Activated CD4-positive, alpha-beta T cell treated with anti-CD3 and anti-CD28 coated beads for 1 hour (primary cell): ENCODE data around the gene METTL25B.

Source experiments
- DNase-seq: peaks from one replicate; pipeline ENCODE4 v3.0.0-alpha.2; 2020

METTL25B gene

DNA sequence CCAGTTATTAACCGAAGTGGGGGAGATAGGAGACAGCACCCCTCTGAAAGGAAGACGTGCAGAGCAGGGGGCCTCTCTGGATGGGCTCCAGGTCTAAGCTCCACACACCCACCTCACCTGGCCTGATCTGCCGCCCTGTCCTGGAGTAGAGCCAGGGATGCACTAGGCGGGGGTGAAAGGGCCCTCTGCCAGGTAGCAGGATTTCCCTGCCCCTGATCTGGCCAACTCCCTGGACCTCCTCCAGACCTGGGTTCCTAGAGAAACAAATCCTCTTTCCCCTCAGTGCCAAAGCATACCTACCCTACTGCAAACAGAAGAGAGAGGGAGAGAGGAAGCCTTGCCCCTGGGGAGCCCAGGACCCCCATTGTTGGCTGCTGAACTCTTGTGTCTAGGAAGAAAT, 24.9 kb upstream of the METTL25B start:
- DNase-seq: no peak

DNA sequence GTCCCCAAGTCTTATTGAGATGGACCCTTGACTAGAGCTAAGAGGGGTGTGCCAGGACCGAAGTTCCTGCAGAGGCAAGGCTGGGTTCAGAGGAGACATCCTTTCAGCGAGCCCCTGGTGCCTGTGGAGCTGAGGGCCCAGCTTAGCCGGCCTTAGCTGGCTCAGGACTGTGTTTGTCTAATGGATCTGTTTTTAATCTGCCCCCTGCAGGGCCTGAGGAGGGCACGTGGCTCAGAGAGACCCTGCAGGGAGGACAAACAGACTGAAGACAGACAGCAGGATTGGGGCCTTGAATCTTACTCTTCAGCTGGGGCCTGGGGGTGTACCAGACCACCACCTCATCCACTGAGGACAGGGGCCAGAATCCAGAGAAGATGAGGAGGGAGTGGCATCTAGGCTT, 24.5 kb upstream of the METTL25B start:
- no peak for DNase-seq

DNA sequence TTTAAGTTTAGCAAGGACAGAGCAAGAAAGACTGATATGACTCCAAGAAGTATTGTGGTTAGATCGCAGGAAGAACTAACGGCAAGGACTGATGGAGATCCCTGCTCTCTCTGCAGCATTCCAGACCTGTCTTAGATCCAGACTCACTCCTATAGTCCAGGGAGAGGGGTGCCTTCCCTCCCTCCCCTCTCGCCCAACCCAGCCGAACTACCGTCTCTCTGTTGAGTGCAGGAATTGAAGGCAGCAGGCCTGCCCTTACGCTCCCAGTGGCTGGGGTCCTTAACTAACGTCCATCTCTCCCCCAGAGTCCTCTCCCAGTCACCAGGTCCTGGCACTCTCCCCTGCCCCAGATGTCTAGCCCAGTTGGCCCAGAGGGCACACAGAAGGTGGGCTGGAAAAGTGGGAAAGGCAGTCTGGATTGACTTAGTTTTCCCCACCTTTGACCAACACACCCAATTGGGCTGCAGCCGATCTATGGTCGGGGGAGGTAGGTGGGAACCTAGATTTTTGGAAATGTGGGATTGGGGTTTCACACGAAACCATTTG, 24.0 kb upstream of the METTL25B start:
- DNase-seq: no peak

DNA sequence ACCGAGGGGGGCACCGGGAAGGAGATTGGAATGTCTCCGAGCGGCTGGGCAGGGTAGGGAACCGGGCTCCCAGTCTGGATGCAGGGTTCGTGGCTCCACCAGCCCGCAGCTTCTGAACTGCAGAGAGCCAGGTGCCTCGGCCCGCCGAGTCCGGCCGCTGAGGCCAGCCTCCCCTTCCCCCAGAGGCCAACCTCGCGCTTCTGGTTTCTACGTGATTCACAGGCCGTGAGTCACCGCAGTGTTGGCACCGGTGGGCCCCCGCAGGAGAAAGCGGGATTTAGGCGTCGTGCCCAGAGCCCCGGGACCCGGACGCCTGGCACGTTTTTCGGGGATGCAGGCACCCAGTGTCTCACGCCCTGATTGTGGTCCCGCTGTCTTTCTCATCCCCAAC, 23.3 kb upstream of the METTL25B start:
- DNase-seq: no peak

DNA sequence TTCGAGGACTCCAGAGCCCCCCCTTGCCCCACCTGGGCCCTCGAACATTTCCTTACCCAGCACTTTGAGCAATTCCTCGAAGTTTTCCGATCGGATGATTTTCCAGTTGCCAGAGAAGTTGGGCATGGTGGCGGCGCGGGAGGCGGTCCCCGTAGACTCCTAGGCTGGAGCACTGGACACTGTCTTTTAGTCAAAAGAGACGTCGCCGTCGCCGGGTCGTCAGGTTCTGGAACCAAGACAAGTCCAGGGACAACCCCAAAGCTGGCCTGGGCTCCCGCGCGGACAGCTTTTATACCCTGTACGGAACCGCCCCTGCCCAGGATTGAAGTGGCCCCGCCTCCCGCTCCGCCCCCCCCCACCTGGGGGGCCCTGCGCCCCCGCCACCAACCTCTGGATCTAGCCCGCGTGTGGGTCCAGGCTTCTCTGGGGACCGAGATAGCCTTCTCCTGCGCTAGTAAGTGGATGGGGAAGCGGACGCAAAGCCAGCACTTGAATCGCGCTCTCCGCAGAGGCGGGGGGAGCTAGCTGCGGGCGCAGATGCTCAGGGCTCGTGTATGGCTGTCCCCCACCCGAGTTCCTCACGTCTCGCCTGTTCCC, 22.9 kb upstream of the METTL25B start, which contains the start of gene CRABP2:
Gene CRABP2, minus strand, starts transcription at position 263 of the 597 bp plus-strand sequence. Its CDS starts 137 bp downstream, at position 126.
- peak; percentile 14 for DNase-seq

DNA sequence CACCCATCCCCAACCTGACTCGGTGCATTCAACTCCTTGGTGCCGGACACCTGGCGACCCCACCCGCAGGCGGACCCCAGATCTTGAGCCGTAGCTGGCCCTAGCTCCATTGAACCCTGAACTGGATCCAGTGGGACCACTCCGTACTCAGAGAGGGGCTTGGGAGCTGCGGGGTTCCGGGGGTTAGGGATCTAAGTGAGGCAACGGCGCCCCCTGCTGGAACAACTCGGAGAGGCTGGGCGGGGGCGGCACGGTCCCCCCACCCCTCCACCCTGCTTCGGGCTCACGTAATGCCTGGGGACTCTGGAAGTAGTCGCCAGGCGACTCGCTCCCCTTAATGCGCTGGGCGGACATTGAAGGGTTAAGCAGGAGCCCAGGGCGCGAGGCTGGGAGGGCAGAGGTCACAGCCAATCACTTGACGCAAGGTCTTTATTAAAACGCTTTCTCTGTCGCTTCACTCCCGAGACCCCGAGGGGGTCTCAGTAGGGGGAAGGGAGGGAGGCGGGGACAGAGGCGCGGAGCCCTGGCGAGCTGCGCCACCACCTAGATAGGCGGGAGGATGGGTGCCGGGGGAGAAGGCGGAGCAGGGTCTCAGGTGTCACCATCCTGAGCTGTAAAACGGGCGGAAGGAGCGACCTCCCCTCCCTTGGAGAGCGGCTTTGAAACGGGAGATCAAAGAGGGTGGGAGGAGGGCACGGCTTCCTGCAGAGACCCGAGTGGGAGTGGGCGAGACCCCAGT, 22.2 kb upstream of the METTL25B start:
- DNase-seq: peak; percentile 56

DNA sequence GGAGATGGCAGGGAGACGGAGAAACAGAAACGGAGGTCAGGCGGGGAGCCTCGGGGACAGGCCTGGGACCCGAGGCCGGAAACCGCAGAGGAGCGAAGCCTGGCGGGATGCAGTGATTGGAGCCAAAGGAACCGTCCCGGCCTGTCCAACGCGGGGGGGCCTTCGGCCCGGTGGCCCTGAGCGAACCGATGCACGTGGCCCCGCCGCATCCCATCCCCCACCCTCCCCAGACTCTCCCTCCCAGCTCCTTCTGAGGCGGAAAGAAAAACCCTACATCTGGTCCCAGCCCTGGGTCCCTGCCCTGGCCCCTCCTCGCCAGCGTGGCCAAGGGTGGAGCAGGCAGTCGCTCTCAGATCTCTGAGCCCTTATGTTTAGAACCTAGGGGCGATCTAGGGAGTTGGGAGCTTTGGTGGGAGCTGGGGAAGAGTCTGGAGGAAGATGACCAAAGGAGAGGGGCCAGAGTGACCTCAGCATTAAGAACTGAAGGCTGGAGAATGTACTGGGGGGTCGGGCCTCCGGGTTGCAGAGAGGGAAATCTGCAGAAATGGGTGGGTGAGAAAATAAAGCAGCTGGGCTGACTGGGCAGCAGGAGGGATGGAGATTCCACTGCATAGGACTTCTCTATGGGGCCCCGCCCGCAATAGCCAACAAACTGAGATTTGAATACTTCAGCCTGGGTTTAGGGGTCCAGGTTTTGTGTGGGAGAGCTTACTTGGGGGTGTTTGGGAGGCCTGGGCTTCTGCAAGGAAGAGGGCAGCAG, 21.4 kb upstream of the METTL25B start:
- peak; percentile 13 for DNase-seq

DNA sequence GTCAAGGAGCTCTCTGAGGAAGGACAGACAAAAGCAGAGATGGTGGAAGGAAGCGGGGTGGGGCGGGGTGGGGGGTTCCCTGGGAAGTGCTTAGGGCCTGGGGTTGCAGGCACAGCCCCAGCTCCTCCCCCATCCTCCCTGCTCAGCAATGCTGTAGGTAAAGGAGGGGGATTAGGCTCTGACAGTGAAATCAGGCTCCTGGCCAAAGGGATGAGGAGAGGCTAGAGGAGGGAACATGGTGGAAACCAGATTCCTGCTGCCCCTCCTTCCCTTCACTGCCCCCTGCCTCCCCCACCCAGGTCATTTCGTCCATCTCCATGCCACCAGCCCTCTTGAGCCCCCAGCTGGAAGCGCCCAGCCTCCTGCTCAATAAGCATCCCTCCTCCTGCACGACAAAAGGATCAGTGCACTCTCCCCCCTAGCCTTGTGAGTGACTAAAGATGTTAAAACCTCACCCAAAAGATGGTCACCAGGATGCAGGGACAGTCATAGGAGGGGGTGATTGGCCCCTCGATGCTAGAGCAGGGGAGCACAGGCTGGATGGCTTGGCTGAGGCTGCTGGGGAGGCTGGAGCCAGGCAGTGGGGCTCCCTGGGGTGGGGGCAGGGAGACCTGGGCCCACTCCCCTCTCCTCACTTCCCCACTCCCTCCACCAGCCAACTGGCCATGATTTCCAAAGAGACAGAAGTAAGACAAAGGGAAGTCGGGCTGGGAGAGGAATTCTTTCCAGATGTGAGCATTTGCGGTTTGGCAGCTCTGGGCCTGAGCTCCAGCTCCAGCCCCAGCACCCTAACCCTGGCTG, 20.7 kb upstream of the METTL25B start:
- no peak for DNase-seq

DNA sequence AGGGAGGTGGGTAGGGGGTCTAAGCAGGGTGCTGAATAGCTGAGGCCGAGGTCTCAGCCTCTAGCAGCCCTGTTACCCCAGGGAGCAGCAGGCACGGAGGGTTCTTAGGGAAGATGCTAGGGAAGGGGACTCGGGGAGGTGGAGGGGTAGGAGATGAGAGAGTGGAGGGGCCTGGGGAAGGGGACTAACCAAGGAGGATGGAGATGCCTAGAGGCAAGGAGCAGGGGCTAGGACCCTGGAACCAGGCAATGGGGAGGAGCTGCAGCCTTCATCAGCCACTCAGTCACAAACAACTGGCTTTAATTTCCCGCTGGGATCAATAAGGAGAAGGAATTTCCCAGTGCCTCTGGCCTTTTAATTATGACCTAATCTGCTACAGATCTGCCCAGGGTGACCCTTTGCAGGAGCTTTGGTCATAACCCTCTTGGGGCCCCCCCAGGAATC, 20.0 kb upstream of the METTL25B start:
- no peak for DNase-seq

DNA sequence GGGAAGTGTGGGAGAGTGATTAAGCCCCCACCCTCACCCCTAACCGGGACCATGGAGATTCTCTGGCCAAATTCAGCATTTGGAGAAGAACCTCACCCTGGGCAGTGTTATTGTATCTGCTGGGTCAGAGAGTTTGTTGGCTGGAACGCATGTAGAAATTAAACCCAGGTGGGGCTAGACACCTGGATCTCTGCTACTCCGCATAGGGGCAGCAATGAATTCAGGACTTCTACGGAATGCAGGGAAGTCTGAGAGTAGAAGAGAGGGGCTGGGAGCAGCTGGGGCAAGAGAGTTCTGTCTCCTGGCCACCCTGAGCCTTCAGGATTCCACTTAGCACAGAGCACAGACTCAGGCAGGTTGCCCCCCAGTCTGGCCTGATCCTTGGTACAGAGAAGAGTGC, 19.2 kb upstream of the METTL25B start:
- no peak for DNase-seq

DNA sequence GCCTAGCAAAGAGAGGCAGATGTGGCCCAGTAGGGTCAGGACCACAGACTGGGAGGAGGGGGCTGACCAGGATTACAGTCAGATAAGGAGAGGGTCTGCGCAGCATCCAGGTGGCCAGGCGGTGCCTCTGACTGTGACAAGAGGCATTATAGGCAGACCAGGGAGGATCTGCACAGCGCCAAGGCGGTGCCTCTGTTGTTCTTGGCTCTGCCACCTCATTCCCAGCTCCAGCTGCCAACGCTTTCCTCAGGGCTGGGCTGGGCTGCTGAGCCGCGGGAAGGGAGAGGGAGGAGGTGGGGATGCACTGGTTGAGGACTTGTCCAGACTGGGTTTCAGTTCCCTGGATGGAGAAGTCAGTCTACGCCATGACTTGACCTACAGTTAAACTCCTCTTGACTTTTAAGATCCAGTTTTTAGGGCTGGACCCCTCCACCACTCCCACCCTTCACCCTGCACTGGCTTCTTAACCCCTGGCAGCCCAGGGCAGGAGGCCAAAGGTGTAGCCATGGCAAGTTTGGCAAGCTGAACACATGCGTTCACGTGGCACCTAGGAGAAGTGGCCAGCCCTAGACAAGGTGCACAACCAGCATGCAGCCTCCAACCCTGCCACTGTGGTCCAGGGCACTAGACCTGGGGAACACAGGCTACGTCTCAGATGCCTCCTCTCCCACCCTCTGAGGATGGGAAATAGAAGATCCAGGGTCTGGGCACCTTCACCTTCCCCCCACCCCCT, 18.3 kb upstream of the METTL25B start:
- DNase-seq: no peak

DNA sequence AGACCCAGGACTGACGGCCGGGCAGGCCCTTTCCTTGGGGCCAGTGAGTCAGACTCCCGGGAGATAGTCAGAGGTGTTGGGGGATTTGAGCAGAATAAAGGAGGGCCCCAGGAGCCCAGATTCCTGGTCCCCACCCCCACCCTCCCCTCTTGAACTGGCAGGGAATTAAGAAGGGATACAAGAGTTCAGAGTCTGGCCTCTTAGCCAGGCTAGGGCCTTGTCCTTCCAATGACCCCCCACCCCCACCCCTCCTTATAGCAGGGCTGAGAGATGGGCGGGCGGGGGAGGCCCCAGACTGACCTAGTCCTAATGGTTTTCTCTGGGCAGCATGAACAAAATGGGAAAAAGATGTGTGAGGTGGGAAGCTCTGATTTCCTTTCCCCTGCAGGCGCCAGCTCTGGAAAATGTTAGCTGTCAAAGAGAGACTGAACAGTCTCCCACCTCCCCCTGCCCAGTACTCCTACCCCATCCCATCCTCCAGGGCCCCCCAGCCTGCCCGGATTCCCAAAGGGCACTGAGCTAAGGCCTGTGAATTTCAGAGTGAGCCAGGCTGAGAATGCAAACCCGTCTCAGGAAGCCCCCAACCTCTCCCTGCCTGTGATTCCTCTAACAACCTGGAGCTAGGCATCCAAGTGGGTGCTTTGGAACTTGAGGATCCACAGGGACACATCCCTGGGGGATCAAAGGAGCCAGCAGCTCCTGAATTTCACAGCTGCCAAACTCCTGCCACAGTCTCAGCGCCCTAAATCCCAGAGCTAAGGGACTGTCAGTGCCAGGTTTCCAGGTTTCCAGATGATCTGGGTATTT, 17.1 kb upstream of the METTL25B start:
- no peak for DNase-seq

DNA sequence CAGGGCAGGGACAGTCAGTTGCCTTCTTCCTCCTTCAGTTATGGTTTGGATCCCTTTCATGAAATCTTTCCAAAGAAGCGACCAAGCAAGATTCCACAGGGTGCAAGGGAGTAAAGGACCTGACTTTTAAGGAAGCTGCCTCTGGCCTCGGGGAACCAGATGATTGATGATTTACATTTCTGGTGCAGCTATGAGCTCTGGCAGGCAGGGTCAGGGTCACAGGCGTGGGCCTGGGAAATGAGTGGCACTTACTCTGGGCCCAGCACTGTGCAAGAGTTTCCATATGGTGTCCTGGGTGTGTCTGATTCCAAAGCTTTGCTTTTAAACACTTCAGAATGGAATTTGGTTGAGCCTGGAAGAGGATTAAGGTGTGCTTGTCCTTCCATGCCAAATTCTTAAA, 15.6 kb upstream of the METTL25B start:
- DNase-seq: no peak

DNA sequence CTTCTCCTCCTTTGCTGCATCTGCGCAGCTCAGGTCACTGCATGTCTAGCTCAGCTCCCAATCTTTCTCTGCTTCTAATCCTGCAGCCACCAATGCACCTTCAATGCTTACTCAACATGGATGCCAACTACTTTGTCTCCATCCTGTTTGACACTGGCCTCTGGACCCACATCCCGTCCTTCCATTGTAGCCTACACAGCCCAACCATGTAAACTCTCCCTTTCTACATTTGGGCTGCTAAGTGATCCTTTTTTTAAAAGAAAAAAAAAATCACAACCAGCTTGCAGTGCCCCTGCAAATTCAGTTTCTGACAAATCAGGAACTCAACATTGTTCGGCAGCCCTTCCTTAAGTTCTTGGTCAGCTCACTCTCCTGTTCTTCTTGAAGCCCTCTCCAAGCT, 13.4 kb upstream of the METTL25B start:
- no peak for DNase-seq

DNA sequence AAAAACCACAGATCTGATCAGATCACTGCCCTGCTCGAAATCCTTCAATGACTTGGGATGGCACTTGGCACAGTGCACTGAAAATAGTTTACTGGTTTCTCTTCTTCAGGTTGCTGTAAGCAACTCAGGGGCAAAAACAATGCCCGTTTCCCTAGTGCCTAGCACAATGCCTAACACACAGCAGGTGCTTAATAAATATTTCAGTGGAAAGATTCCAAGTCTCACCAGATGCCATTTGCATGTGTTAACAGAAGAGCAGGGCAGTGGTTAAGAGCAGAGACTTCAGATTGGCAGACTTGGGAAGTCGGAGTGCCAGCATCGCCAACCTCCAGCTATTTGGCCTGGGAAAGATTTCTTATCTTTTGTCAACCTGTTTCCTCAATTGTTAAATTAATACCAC, 10.9 kb upstream of the METTL25B start:
- no peak for DNase-seq

DNA sequence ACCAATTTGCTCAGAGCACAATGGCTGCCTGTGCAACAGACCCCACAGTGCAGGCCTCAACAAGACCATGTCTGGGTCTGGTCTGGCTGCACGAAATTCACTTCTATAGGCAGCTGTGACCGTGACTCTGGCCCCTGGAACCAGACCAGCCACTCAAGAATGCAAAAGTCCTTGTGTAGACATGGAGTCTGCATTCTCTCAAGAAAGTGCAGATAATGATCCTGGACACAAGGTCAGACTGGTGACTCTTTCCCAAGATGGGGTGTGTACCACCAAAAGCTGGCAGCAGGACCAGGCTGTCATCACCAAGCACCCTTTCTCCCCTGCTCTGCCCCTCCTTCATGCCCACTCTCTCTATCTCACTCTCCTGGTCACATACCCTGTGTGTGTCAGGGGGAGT, 7.1 kb upstream of the METTL25B start:
- no peak for DNase-seq

DNA sequence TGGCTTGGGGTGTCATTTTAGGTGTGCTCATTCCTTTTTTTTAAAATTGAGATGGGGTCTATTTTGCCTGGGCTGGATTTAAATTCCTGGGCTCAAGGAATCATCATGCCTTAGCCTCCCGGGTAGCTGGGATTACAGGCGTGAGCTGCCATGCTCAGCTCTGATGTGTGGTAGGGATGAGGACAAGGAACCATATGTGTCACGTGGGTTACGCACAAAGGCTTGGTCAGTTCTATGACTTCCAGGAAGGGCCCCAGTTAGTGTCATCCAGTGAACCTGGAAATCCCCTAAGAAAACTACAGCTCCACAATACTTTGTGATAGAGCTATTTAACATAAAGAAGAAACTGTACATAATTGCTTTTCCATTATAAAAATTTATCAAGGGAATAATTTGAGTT, 6.7 kb upstream of the METTL25B start:
- no peak for DNase-seq

DNA sequence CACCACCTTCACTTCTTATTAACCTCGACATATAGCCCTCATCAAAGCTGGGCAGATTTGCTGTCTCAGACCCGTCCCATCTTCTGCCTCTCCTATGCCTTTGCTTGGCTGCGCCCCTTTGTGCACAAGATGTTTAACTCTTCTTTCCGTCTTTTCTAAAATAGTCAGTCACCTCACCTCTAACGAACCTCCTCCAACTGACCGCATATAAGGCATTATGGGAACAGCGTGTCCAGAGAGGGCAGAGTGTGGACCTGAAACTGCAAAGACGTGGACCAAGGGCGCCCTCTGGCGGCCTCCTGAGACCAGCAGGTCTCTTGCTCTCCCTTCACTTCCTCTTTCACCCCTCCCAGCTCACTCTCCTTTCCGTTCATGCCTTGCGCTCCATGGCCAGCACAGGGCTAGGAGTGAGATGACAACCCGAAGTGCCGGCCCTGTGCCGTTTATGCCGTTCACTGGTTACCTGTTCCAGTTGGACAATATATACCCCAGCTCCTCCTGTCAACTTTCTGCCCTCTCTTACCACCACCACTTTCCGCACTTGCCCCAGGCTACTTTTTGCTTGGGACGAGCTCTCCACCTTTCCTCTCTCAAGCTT, 2.5 kb upstream of the METTL25B start:
- peak; percentile 65 for DNase-seq

DNA sequence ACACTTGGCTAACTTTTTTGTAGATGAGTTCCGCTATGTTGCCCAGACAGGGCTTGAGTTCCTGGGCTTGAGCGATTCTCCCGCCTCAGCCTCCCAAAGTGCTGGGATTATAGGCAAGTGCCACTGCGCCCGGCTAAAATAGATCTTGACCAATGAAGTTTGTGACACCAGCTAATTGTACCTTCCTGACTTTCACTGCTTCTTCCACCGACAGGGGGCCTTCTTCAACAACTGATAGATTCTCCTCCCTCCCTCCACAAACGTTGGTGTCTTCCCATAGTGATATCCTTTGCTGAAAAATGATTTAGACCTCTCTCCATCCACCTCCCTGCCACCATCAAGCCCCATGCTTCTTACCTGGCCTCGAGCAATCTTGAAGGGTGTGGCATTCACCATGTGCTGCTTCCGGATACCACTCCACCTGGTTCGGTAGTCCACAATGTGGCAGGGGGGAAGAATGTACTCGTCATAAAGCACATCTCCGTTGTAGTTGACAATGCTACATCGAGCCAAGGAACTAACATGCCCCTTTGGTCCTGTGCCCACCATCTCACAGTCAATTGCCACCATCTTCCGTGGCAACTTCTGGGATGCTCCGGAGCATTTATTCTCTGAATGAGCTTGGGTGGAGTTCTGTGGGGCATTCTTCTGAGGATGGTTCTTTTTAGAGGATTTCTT, 1.6 kb upstream of the METTL25B start:
- DNase-seq: no peak

DNA sequence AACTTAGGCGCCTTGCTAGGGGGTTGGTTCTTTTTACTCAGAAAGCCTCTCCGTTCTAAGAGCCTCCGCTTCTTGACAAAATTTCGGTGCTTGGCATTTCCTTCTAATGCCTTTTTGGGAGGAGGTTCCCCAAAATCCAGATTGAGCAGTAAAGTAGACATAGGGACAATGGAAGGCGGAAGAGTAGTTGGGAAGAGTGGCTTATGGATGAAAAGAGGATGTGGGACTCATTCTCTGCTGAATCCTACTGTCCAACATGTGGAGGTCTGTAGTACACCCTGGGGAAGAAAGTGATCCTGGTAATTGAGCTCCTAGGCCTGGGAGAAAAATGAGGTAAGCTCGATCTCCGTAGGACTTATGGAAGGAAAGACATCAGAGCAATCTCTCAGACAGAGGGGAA, 777 bp upstream of the METTL25B start:
- no peak for DNase-seq
